ENCODE data around the gene SPATA4. TPM values are rescaled to one million over a fixed set of nuclear protein-coding genes. Genes with fewer than 3 reads are reported as not detected.

Gene SPATA4
- total RNA-seq, 4 donors from 2014 or later: 0.17 TPM; not detected in 3

GRCh38 chr4:176156656-176157055 lies 38.7 kb downstream of the SPATA4 start:
- no peak for TF ChIP-seq CTCF (IDR thresholded peaks at IDR 0.05; ENCODE audit: low read depth)

GRCh38 chr4:176153124-176153523 lies 42.3 kb downstream of the SPATA4 start:
- TF ChIP-seq CTCF (IDR thresholded peaks at IDR 0.05; ENCODE audit: low read depth): no peak

GRCh38 chr4:176150704-176151103 lies 44.7 kb downstream of the SPATA4 start:
- no peak for TF ChIP-seq CTCF (IDR thresholded peaks at IDR 0.05; ENCODE audit: low read depth)

- TF ChIP-seq CTCF (IDR thresholded peaks at IDR 0.05; ENCODE audit: low read depth): no peak
These were observed 45.1 kb downstream of the SPATA4 start for GRCh38 chr4:176150356-176150682.

GRCh38 chr4:176149680-176150355 lies 45.6 kb downstream of the SPATA4 start:
- no peak for TF ChIP-seq CTCF (IDR thresholded peaks at IDR 0.05; ENCODE audit: low read depth)

GRCh38 chr4:176142253-176142652 lies 53.1 kb downstream of the SPATA4 start:
- TF ChIP-seq CTCF (IDR thresholded peaks at IDR 0.05; ENCODE audit: low read depth): no peak

GRCh38 chr4:176139518-176139917 lies 55.9 kb downstream of the SPATA4 start:
- no peak for TF ChIP-seq CTCF (IDR thresholded peaks at IDR 0.05; ENCODE audit: low read depth)

Measured in subcutaneous adipose tissue (tissue), 4 donors.